GM19324 (cell line): ENCODE results near the gene ACOT11.
"Not testable (repeated sequence)": the region's sequence is repeated elsewhere in the genome, so short reads cannot be mapped to it uniquely, and the experiment has no call there.

Experiments used
- ATAC-seq: cut with Tn5 transposase; IDR thresholded peaks from one replicate; pipeline ENCODE4 v1.9.1; 2021; ENCODE audit warnings: mild to moderate bottlenecking, moderate library complexity; ENCODE audit not compliant: unreplicated experiment, low FRiP score

The ACOT11 gene

DNA sequence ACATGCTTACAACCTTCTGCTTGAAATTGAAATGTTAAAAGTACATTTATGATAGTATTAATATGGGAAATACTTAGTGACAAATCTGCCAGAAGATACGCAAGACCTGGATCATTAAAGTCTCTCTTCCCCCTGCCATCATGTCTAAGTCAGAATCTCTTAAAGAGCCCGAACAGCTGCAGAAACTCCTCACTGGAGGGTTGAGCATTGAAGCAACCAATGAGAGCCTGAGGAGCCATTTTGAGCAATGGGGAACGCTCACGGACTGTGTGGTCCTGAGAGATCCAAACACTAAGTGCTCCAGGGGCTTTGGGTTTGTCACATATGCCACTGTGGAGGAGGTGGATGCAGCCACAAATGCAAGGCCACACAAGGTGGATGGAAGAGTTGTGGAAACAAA lies 11.4 kb upstream of the ACOT11 start:
- ATAC-seq: not testable (repeated sequence)

DNA sequence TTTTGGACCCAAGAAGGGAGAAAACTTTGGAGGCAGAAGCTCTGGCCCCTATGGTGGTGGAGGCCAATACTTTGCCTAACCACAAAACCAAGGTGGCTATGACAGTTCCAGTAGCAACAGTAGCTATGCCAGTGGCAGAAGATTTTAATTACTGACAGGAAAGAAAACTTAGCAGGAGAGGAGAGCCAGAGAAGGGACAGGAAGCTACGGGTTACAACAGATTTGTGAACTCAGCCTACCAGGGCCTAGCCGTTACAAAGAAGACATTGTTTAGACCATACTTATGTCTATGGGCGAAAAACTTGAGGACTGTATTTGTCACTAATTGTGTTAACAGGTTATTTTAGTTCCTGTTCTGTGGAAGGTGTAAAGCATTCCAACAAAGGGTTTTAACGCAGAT lies 10.4 kb upstream of the ACOT11 start:
- ATAC-seq: no peak

DNA sequence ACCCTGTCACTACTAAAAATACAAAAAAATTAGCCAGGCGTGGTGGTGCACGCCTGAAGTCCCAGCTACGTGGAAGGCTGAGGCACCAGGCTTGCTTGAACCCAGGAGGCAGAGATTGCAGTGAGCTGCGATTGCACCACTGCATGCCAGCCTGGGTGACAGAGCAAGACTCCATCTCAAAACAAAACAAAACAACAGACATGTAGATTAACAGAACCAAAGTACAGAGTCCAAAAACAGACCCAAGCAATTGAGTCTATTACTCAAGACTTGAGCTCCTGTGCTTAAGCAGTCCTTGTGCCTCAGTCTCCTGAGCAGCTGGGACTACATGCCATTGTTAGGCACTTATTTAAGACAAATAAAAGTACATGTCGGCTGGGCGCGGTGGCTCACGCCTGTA lies 9.5 kb upstream of the ACOT11 start:
- ATAC-seq: no peak

DNA sequence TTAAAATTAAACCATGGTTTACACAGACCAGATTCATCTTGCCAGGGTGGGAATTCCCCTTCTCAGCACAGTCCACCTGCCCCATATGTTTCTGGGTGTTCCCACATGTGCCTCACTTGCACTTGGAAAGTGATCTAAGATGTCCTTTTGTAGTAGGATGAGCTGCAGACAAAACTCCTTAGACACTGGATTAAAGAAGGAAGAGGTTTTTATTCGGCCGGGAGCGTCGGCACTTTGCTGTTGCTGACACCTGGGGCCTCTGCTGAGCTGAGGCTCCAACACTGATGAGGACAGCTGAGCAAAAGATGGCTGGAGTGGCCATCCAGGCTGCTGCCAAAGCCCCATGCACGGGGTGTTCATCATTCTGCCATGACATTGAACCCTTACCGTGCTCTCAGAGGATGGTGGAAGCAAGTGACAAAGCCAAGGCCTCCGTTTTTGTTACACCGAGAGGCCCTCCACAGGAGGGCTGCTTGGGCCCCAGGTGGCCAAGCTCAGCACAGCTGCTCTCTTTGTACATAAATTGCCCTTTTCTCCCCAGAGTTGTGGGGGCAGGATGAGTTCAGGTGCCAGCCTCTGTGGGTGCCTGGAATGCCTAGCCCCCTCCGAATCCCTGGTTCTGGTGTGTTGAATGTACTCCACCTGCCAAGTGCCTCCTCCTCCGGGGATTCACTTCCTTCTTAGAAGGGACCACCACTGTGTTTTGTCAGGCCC lies 7.3 kb upstream of the ACOT11 start:
- no peak for ATAC-seq

DNA sequence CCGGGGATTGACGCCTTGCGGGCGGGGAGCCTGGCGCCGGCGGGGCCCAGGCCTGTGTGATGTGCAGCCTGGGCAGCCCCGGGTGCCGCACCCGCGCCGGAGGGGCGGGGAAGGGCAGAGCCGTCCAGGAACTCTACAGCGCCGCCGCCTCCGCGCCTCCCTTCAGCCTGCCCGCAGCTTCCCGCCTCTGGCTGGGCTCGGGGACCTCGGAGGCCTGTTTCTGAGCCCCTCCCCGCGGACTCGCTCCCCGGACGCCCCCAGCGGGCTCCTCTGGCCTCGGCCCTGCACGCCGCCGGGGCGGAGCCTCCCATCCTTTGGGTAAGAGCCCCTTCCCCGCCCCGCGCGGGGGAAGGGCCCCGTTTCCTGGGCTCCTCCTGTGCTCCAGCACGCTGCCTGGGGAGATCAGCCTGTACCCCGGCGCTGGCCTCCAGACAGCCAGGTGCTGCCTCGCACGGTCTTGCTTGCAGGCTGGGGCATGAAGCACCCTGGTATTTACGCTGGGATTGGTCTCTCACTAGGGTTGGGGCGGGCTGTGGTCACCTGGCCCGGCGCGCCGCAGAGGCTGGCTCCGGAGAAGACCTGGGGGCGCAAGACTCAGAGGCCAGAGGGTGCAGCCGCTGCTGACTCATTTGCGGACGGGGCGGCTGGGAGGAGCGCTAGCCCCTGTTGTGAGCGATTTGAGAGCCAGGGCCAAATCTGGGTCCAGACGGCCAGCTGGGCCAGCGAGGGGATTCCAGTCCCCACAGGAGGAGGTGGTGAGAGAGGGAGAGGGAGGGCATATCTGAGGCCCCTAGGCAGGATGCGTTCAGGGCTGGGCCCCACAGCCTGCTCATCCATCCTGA lies 5.7 kb upstream of the ACOT11 start:
- peak; percentile 67 for ATAC-seq

DNA sequence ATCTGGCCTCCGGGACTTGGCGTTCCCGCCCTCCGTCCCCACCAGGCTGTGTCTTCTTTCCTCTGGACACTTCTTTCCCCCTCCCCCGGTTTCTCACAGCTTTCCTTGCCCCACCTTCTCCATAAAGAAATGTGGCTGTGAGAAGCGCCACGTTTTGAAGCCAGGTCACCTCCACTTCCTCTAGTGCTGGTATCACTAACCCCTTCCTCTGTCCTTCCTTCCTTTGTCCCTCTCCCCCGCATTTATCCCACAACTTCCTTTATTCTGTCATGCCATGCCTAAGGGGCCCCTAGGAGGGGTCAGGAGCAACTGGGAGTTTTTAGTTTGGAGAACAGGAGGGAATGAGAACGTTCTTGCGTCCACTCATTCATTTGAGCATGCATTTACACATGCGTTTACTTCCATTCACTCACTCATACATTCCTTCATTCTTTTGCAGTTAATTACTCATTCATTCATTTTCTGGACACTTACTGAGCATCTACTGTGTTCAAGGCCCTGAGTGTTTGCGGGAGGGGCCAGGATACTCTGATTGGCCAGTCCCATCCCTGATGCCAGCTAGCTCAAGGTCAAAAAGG lies 5.0 kb upstream of the ACOT11 start:
- ATAC-seq: no peak

DNA sequence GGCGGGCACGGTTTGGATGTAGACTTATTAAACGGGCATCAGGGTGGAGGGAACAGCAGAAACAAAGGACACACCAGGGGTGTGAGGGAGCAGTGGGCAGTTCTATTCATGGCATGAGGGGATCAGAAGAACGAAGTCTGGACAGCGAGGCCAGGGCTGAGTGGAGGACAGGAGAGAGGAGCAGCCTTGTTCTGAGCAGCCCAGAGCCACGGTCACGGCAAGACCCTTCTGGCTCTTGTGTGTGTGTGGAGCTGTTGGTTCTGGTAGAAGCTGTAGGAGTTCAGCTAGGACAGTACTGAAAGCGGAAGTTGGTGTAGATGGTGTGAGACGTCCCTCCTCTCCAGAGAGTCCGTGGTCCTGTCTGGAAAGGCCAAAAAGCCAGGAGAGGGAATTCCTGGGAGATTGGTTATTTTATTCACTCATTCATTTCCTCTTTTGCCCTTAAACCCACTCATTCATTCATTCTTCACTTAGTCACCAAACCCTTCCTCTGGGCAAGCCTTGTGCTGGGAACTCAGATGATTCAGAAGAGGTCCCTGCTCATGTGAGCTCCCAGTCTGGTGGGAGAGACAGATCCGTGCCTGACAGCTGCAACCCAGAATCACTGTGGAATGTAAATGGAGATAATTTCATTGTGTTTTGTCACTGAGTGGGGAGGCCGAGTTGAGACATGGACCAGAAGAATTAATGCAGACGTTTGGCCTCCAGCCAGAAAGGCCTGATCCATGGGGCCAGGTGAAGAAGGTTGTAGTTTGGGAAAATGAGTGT lies 4.1 kb upstream of the ACOT11 start:
- ATAC-seq: no peak

DNA sequence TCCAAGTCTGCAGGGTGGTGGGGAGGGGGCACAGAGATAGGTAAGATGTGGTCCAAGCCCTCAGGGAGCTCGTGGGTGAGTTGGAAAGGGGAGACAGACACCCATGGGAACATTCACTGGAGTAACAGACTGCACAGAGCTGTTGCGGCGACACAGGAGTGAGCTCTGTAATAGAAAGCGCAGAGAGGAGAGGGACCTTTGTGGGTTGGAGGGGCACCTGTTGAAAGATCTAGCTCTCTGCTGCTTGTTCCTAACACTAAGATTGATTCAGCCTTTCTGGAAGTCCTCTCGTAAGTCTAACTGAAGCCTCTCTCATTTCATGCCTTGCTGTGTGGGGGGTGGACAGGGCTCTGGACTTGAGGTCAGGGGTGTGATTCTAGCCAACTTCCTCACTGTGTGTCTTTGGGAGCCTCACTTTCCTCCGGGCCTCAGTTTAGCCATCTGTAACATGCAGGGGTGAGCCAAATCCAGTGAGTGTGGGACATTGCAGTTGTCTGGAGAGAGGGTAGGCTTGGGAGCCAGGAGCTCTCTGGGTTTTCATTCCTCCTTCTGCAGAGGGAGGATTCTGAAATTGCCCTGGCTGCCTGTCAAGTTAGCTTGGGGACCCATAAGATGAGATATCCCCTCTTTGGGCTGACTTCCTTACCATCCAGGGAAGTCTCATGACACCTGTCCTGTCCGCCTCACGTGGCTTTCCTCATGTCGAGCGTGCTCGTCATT lies 2.0 kb upstream of the ACOT11 start:
- ATAC-seq: no peak

DNA sequence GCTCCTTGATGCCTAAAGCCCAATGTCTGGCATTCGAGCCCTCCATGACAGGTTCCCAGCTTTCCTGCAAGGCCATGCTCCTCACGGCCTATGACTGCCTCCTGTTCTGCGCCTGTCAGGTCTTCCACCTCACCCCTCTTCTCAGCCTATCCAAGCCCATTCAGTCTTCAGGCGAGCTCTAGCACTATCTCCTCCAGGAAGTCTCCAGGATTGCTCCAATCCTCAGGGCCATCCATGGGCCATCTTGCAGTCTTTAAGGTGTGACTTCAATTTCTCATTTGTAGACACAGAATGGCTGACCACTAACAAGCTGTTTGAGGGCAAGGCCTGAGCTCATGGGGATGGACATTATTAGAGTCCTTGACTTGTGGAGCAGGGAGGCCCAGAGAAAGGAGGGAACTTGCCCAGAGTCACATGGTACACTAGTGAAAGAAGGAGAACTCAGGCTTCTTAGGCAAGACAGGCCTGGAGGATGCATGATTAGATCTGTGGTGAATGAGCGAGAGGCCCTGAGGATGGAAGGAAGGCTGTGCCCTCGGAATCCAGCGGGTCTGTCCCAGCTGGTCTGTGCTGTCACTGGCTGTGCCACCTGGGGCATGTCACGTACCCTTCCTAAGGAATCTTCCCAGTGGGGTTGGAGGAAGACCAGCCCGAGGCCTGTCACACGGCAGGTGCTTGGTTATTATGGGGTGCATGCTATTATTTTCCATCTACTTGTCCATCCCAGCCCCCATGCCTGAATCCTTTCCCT lies 1.2 kb upstream of the ACOT11 start:
- ATAC-seq: no peak

DNA sequence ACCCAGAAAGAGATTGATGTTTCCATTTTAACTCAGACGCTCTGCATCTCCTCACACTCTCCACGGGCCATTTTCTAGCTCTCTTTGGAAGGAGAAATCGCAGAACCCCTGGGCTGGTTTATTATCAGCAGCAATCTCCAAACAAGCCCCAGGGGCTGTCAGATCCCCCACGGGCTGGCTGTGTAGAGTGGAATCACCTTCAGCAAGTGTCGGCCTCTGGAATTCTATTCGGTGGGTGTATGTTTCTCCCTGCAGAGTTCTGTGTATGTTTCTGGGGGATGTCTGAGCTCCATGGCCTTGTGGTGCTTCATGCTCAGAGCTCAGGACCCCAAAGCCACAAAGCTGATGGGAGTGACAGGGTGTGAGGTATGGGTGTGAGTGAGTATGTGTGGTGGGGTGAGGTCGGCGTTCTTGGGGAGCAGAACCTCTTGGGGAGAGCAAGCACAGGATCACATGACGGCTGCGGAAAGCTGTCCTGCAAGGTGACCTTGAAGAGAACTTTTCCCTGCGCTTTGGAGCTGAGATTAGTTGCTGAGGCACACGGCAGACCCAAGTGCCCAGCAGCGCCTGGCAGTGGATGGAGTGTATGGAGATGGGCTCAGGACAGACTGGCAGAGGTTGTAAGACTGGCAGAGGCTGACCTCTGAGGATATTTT lies 489 bp downstream of the ACOT11 start:
- no peak for ATAC-seq

DNA sequence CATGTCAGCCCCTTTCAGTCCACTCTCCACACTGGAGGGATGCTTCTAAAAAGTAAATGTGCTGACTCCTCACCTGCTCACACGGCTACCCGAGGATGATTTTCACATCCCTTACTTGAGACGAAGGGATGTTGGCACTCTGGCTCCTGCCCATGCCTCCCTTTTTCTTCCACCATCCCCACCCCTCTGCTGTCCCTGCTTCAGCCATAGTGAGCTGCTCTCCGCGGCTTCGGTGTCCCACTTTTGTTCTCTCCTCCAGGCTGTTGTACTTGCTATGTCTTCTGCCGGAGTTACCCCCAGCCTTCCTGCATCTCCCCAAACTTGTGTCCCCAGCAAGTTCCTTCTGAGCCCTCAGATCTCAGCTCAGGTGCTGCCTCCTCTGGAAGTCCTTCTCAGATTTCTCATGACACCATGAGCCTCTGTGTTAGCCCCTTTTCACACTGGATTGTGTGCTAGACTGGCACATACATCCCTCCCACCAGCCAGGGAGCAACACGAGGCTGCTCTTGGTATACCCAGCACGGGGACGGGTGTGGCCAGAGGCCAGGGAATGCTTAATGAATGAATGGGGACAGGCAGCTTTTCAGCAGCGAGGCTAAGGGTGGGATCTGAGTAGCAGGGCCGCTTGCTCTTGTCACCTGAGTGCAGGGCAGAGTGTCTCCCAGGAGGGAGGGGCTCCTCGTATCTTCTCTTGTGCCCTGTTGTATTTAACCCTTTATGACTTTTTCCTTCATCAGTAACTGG lies 1.3 kb downstream of the ACOT11 start:
- ATAC-seq: no peak

DNA sequence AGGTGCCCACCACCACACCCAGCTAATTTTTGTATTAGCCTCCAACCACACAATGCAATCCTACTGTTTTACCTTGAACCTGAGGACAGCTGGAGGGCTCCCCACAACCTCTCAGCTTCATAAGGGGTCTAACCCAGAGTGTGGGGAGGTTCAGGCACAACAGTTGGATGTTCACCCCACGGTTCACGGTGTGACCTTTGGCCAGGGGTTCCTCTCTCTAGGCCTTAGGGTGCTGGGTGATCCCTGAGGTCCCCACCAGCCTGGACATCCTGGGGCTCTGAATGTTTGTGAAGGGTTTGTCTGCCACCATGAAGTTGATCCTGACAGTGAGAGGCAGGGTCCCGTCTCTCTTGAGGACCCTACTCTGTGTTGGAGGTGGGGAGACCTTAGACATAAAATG lies 3.9 kb downstream of the ACOT11 start:
- no peak for ATAC-seq

DNA sequence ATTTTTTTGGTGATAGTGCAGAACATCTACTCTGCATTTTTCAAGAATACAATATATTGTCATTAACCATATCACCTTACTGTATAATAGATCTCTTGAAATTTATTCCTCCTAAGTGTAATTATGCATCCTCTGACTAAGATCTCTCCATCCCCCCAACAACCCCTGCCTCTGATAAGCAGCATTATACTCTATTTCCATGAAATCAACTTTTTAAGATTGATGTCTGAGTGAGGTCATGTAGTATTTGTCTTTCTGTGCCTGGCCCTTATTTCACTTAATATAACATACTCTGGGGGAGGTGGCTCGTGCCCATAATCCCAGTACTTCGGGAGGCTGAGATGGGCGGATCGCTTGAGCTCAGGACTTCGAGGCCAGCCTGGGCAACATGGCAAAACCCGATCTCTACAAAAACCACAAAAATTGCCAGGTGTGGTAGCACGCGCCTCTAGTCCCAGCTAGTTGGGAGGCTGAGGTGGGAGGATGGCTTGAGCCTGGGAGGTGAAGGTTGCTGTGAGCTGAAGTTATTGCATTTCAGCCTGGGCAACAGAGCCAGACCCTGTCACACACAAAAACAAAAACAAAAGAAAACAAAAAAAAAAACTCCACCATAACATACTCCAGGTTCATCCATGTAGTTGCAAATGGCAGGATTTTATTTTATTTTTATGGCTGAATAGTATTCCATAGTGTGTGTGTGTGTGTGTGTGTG lies 5.7 kb downstream of the ACOT11 start:
- no peak for ATAC-seq

DNA sequence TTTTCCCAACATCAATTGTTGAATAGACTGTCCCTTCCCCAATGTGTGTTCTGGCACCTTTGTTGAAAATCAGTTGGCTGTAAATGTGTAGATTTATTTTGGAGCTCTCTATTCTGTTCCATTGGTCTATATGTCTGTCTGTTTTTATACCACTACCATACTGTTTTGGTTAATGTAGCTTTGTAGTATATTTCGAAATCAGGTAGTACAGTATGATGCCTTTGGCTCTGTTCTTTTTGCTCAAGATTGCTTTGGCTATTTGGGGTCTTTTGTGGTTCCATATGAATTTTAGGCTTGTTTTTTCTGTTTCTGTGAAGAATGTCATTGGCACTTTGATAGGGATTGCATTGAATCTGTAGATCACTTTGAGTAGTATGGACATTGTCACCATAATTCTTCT lies 8.1 kb downstream of the ACOT11 start:
- ATAC-seq: no peak

DNA sequence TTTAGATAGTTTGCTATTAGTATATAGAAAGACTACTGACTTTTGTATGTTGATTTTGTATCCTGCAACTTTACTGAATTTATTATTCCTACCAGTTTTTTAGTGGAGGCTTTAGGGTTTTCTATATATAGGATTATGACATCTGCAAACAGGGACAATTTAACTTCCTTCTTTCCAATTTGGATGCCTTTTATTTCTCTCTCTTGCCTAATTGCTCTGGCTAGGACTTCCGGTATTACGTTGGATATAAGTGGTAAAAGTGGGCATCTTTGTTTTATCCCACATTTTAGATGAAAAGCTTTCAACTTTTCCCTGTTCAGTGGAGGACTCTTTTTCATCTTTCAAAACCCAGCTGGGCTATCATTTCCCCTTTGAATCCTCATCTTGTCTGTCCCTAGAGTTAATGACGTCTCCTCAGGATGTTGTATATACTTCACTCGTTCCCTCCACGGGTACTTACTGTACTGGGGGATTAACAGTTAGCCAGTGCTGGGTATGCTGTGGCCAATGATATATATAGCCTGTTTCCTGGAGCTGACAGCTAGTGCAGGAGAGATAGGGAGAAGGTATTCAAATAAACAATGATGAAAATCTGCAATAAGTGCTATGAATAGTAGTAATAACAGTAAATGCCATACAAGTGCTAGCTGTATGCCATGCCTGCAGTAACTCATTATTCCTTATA lies 9.8 kb downstream of the ACOT11 start:
- no peak for ATAC-seq

DNA sequence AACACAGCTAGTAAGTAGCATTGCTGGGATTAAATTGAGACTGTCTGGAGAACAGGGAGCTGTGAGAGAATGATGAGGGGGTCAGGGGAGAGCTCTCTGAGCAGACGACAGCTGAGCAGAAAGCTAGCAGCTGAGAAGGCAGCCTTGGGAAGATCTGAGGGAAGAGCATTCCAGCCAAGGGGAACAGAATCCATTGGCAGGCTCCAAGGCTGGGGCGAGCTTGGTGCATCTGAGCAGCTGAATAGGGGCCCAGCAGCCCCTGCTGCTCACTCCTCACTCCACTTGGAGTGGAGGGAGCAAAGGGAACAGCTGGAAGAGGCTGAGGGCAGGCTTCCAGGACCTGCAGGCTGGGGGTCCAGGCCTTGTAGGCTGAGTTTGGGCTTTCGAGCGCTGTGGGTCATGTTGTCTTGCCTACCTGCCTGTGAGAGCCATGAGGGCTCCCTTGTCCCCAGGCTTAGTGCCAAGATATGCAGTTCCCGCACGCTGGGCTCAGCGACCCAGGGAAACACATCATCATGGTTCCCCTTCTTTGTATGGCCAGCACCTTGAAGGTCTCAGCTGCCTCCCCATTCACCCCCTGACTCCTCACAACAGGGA lies 10.5 kb downstream of the ACOT11 start:
- no peak for ATAC-seq

DNA sequence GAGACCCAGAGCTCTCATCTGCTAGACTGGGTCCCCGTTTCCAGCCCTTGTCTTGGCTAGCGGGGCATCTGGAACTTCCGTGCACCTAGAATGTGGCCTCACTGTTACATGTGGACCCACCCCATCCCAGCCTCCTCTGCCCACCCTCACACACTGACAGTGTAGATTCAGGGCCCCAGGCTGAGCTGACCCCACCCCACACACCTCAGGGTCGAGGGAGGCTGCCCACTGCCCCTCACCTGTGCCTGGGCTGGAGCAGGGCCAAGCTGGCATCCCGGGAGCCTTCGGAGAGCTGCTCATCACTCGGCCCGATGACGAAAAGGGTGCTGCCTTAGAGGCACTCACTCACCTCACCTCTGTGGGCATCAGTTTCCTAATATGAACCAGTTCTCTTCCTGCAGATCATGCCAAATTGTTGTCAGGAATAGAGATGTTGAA lies 11.1 kb downstream of the ACOT11 start:
- no peak for ATAC-seq
